Measurements from ENCODE around the gene BEAN1.

GRCh38 chr16:66387817-66388332 is 39.2 kb upstream of the BEAN1 start:
- no peak for TF ChIP-seq GABPA (IDR thresholded peaks at IDR 0.05; ENCODE audit: low read depth)
- TF ChIP-seq CTCF (IDR thresholded peaks at IDR 0.05; ENCODE audit: insufficient read depth, low read length): no peak
- no peak for TF ChIP-seq POLR2AphosphoS5 (IDR thresholded peaks at IDR 0.05; ENCODE audit: low read depth)
- TF ChIP-seq REST (IDR thresholded peaks at IDR 0.05; ENCODE audit: insufficient replicate concordance, low read depth): no peak
- no peak for TF ChIP-seq SPI1 (IDR thresholded peaks at IDR 0.05; ENCODE audit: borderline replicate concordance, low read depth)

Measured in HL-60 (cell line).